HepG2 (cell line): ENCODE measurements around the gene PPFIA3. TPM values are rescaled to one million over a fixed set of nuclear protein-coding genes. Genes with fewer than 3 reads are reported as not detected.

Source experiments
- CBX1 ChIP-seq: IDR thresholded peaks from one replicate; pipeline ENCODE4 v1.6.1; 2016; ENCODE audit warnings: antibody characterized with exemption, low read depth
- DMAP1 ChIP-seq: IDR thresholded peaks from 2 replicates; pipeline ENCODE4 v1.6.1; 2016
- KAT8 ChIP-seq: IDR thresholded peaks from 2 replicates; pipeline ENCODE4 v1.6.1; 2016; ENCODE audit warnings: missing genetic modification reagents, missing compliant biosample characterization
- KLF6 ChIP-seq: IDR thresholded peaks from 2 replicates; pipeline ENCODE4 v1.8.0; 2016; ENCODE audit warnings: missing biosample characterization, missing genetic modification reagents
- MAX ChIP-seq: IDR thresholded peaks from 2 replicates; pipeline ENCODE4 v1.6.1; 2012; ENCODE audit warnings: inconsistent platforms
- NFIC ChIP-seq: IDR thresholded peaks from 2 replicates; pipeline ENCODE4 v1.6.1; 2012; ENCODE audit warnings: mild to moderate bottlenecking, low read length, inconsistent platforms
- SMAD9 ChIP-seq: sonication (generic); formaldehyde crosslinking; IDR thresholded peaks from 2 replicates; pipeline ENCODE4 v1.5.1; 2020; ENCODE audit warnings: mild to moderate bottlenecking, missing genetic modification reagents
- SMARCC2 ChIP-seq: fragments of 450-650 bp; IDR thresholded peaks from 2 replicates; pipeline ENCODE4 v1.6.1; 2017; ENCODE audit warnings: antibody characterized with exemption, mild to moderate bottlenecking
- SP2 ChIP-seq: sonication (generic); formaldehyde crosslinking; IDR thresholded peaks from 2 replicates; pipeline ENCODE4 v1.5.1; 2020; ENCODE audit warnings: mild to moderate bottlenecking, missing genetic modification reagents
- ZFX ChIP-seq: sonication (generic); formaldehyde crosslinking; IDR thresholded peaks from 2 replicates; pipeline ENCODE4 v1.4.0; 2020; ENCODE audit warnings: mild to moderate bottlenecking, low read depth, missing genetic modification reagents, moderate library complexity
- ZNF205 ChIP-seq: IDR thresholded peaks from 2 replicates; pipeline ENCODE4 v1.6.1; 2018; ENCODE audit warnings: missing biosample characterization, missing genetic modification reagents
- ZNF30 ChIP-seq: sonication (generic); formaldehyde crosslinking; IDR thresholded peaks from 2 replicates; pipeline ENCODE4 v1.5.0; 2020; ENCODE audit warnings: mild to moderate bottlenecking, missing genetic modification reagents
- ZNF552 ChIP-seq: sonication (generic); formaldehyde crosslinking; IDR thresholded peaks from 2 replicates; pipeline ENCODE4 v1.9.0; 2022; ENCODE audit warnings: missing genetic modification reagents, mild to moderate bottlenecking, borderline replicate concordance
- ZNF615 ChIP-seq: sonication (generic); formaldehyde crosslinking; IDR thresholded peaks from 2 replicates; pipeline ENCODE4 v1.5.0; 2020; ENCODE audit warnings: mild to moderate bottlenecking, missing genetic modification reagents, borderline replicate concordance
- ZNF746 ChIP-seq: sonication (generic); formaldehyde crosslinking; IDR thresholded peaks from 2 replicates; pipeline ENCODE4 v1.8.0; 2022; ENCODE audit warnings: mild to moderate bottlenecking, missing genetic modification reagents
- ZNF781 ChIP-seq: sonication (generic); formaldehyde crosslinking; IDR thresholded peaks from 2 replicates; pipeline ENCODE4 v1.5.1; 2020; ENCODE audit warnings: borderline replicate concordance, mild to moderate bottlenecking, missing genetic modification reagents; ENCODE audit errors: not compliant biosample characterization
- polyA plus RNA-seq, 8 experiments: library from polyadenylated mRNA; depleted of rRNA in 3 of 8; stranded (reverse) in 7 of 8; unstranded in 1 of 8; fragments of >200 nt; fragmentation: Illumina TruSeq in 4 of 8; extraction: Trizol in 4 of 8; gene quantifications; 2 replicates each; pipeline versions ENCODE4 v1.2.1 to v1.2.3, GENCODE V29; 2011 to 2016; ENCODE audit warnings: low read depth in 4 of 8, missing spikeins in 1 of 8, mixed read lengths in 1 of 8; ENCODE audit not compliant: insufficient read depth in 1 of 8
- total RNA-seq, 5 experiments: library from RNA; depleted of rRNA; stranded (reverse); fragments of >200 nt; fragmentation: Illumina TruSeq; extraction: Trizol; gene quantifications; 2 replicates each; pipeline ENCODE4 v1.2.3, GENCODE V29; 2016; ENCODE audit warnings: low read depth in 1 of 5
- TF ChIP-seq, protein P1 (sequence below): sonication (generic); formaldehyde crosslinking; IDR thresholded peaks from 2 replicates; pipeline ENCODE4 v1.4.0; 2020; ENCODE audit warnings: mild to moderate bottlenecking, missing genetic modification reagents
- TF ChIP-seq, protein P2 (sequence below): sonication (generic); formaldehyde crosslinking; IDR thresholded peaks from 2 replicates; pipeline ENCODE4 v1.8.1; 2023; ENCODE audit warnings: mild to moderate bottlenecking, missing genetic modification reagents
- TF ChIP-seq, protein P3 (sequence below): sonication (generic); formaldehyde crosslinking; IDR thresholded peaks from 2 replicates; pipeline ENCODE4 v1.4.0; 2020; ENCODE audit warnings: mild to moderate bottlenecking, low read depth, missing genetic modification reagents
- TF ChIP-seq, protein P4 (sequence below): sonication (generic); formaldehyde crosslinking; IDR thresholded peaks from 2 replicates; pipeline ENCODE4 v1.4.0; 2020; ENCODE audit warnings: mild to moderate bottlenecking, missing genetic modification reagents

PPFIA3 gene
- total and polyA plus RNA-seq, 2 of the 13 experiments (the other 11 are each of a cell fraction or from before 2014, with no cell fraction given) = 6.7 to 8.6 TPM

DNA sequence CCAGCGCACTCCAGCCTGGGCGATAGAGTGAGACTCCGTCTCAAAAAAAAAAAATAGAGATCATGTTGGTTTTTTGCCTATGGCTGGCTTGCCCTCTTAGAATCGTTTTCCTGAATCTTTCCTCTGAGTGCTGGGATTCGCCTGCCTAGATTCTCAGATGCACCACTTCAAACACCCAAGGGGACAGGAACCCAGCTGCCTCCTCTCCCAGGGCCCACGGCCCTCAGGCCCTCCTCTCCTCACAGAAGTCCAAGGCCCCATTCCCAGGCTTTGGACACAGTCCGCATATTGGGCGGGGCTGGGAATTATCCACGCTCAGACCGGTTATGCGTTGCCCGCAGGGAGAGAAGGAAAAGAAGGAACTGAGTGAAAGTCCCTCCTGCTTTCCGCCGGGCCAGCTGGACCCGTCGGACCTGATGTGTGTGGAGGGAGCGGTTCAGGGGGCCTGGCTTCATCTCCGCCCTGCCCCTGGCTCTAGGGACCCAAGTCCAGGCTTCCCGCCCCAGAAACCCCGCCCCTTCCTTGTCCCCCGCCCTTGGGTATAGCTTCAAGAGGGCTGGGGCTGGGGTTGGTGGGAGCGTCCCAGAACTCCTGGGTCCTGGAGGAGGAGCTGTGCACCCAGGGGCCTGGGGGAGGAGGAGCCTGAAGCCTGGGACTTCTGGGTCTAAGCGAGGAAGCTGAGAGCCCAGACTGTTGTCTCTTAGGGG is 5.8 kb downstream of the PPFIA3 start (continued):
- no peak for TF ChIP-seq ZNF746 (CRISPR knock-in tag)
- TF ChIP-seq MAX = peak; percentile 58
- TF ChIP-seq KAT8 (CRISPR knock-in tag) = peak; percentile 66; the same call in 1 of the 2 replicates
- TF ChIP-seq ZNF615 (CRISPR knock-in tag) = no peak
- TF ChIP-seq, protein P1, sequence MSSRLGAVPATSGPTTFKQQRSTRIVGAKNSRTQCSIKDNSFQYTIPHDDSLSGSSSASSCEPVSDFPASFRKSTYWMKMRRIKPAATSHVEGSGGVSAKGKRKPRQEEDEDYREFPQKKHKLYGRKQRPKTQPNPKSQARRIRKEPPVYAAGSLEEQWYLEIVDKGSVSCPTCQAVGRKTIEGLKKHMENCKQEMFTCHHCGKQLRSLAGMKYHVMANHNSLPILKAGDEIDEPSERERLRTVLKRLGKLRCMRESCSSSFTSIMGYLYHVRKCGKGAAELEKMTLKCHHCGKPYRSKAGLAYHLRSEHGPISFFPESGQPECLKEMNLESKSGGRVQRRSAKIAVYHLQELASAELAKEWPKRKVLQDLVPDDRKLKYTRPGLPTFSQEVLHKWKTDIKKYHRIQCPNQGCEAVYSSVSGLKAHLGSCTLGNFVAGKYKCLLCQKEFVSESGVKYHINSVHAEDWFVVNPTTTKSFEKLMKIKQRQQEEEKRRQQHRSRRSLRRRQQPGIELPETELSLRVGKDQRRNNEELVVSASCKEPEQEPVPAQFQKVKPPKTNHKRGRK (CRISPR knock-in tag) = no peak
- TF ChIP-seq, protein P2, sequence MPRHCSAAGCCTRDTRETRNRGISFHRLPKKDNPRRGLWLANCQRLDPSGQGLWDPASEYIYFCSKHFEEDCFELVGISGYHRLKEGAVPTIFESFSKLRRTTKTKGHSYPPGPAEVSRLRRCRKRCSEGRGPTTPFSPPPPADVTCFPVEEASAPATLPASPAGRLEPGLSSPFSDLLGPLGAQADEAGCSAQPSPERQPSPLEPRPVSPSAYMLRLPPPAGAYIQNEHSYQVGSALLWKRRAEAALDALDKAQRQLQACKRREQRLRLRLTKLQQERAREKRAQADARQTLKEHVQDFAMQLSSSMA (CRISPR knock-in tag) = no peak
- no peak for TF ChIP-seq ZNF30
- TF ChIP-seq NFIC = no peak
- TF ChIP-seq SMAD9 (CRISPR knock-in tag) = no peak
- TF ChIP-seq ZNF205 (CRISPR knock-in tag) = 0 out of 2 replicates have a peak, but pooled peaks have one; percentile 41
- TF ChIP-seq CBX1 = peak; percentile 47
- no peak for TF ChIP-seq ZNF781
- TF ChIP-seq, protein P3, sequence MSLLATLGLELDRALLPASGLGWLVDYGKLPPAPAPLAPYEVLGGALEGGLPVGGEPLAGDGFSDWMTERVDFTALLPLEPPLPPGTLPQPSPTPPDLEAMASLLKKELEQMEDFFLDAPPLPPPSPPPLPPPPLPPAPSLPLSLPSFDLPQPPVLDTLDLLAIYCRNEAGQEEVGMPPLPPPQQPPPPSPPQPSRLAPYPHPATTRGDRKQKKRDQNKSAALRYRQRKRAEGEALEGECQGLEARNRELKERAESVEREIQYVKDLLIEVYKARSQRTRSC (CRISPR knock-in tag) = no peak
- peak; percentile 49; the same call in 1 of the 2 replicates for TF ChIP-seq DMAP1 (CRISPR knock-in tag)
- TF ChIP-seq SMARCC2 = no peak
- TF ChIP-seq ZNF552 (CRISPR knock-in tag) = no peak
- peak; percentile 82 for TF ChIP-seq ZFX (CRISPR knock-in tag)
- TF ChIP-seq, protein P4, sequence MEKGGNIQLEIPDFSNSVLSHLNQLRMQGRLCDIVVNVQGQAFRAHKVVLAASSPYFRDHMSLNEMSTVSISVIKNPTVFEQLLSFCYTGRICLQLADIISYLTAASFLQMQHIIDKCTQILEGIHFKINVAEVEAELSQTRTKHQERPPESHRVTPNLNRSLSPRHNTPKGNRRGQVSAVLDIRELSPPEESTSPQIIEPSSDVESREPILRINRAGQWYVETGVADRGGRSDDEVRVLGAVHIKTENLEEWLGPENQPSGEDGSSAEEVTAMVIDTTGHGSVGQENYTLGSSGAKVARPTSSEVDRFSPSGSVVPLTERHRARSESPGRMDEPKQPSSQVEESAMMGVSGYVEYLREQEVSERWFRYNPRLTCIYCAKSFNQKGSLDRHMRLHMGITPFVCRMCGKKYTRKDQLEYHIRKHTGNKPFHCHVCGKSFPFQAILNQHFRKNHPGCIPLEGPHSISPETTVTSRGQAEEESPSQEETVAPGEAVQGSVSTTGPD = 0 out of 2 replicates have a peak, but pooled peaks have one; percentile 11
- TF ChIP-seq KLF6 (CRISPR knock-in tag) = no peak
- TF ChIP-seq SP2 (CRISPR knock-in tag) = no peak
